GM12878 (cell line): ENCODE data around the gene KIAA1217. TPM values are rescaled to one million over a fixed set of nuclear protein-coding genes. Genes with fewer than 3 reads are reported as not detected.

Experiments used
- ATAC-seq: fragments of 200-7000 bp; cut with Tn5 transposase; 3 replicates; pipeline ENCODE4 v1.9.1; 2020; ENCODE audit warnings: mild to moderate bottlenecking, moderate library complexity
- BruUV-seq: library from RNA; stranded (reverse); fragments of 400-500 nt; replicated peaks from 2 replicates; lab custom pipeline; 2021; lab: Mats Ljungman, UMichigan
- CTCF ChIA-PET: fragments of 300-600 bp; sonication (Branson Sonifier 250); formaldehyde crosslinking; extraction: SDS; loops from one replicate; lab custom pipeline; 2021; ENCODE audit warnings: inconsistent platforms; lab: Yijun Ruan, JAX
- POLR2A ChIA-PET: fragments of 350-600 bp; formaldehyde crosslinking; extraction: SDS; loops from one replicate; lab custom pipeline; 2021; ENCODE audit warnings: inconsistent platforms; lab: Charles Lee
- RAD21 ChIA-PET: fragments of 300-600 bp; sonication (Branson Sonifier 250); formaldehyde crosslinking; loops from one replicate; lab custom pipeline; 2023; ENCODE audit warnings: antibody characterized with exemption; ENCODE audit not compliant: unreplicated experiment; lab: Charles Lee
- SMC1A ChIA-PET: fragments of 300-600 bp; sonication (Branson Sonifier 250); formaldehyde crosslinking; loops from one replicate; lab custom pipeline; 2023; ENCODE audit not compliant: unreplicated experiment, uncharacterized antibody; lab: Charles Lee
- DNase-seq: peaks from one replicate; pipeline ENCODE4 v3.0.0-alpha.2; 2011; ENCODE audit warnings: low read depth, low spot score
- FAIRE-seq: peaks from 3 replicates; lab custom pipeline; 2011; peaks lifted over from hg19 to GRCh38; lab: Jason Lieb, UNC
- H2AFZ ChIP-seq: 2 replicates; pipeline ENCODE4 v1.6.0; 2011; ENCODE audit warnings: low read depth, low read length, control low read depth; ENCODE audit not compliant: control insufficient read depth
- H3K27ac ChIP-seq: 2 replicates; pipeline ENCODE4 v1.5.1; 2011; ENCODE audit warnings: control low read depth; ENCODE audit not compliant: control insufficient read depth, insufficient read depth
- H3K27me3 ChIP-seq, 2 experiments: replicated peaks in 1 of 2; 2 replicates each; pipeline versions ENCODE4 v1.6.0 to v1.6.1; 2011; ENCODE audit warnings: low read length in 1 of 2; ENCODE audit not compliant: control insufficient read depth in 2 of 2, insufficient read depth in 2 of 2
- H3K36me3 ChIP-seq, 2 experiments: 2 replicates each; pipeline ENCODE4 v1.5.1; 2011; ENCODE audit warnings: low read length in 1 of 2; ENCODE audit not compliant: control insufficient read depth in 2 of 2, insufficient read depth in 2 of 2
- H3K4me1 ChIP-seq: 2 replicates; pipeline ENCODE4 v1.6.1; 2011; ENCODE audit warnings: mild to moderate bottlenecking, low read length, moderate library complexity, mixed read lengths; ENCODE audit not compliant: control insufficient read depth, insufficient read depth
- H3K4me2 ChIP-seq: 2 replicates; pipeline ENCODE4 v1.6.0; 2011; ENCODE audit warnings: control low read depth; ENCODE audit not compliant: control insufficient read depth, insufficient read depth
- H3K4me3 ChIP-seq: fragments of 200-600 bp; sonication (generic); 2 replicates; pipeline ENCODE4 v1.5.1; 2016
- H3K79me2 ChIP-seq: 2 replicates; pipeline ENCODE4 v1.6.0; 2011; ENCODE audit warnings: low read length; ENCODE audit not compliant: control insufficient read depth, insufficient read depth
- H3K9ac ChIP-seq: 2 replicates; pipeline ENCODE4 v1.8.0; 2011; ENCODE audit warnings: low read length, control low read depth, mixed read lengths; ENCODE audit not compliant: control insufficient read depth, insufficient read depth
- H3K9me3 ChIP-seq: replicated peaks from 3 replicates; pipeline ENCODE4 v1.5.1; 2011; ENCODE audit warnings: mild to moderate bottlenecking, low read length; ENCODE audit not compliant: control insufficient read depth, insufficient read depth
- H4K20me1 ChIP-seq: 2 replicates; pipeline ENCODE4 v1.6.0; 2011; ENCODE audit not compliant: control insufficient read depth, insufficient read depth
- CBX5 ChIP-seq: sonication (generic); IDR thresholded peaks from 2 replicates; pipeline ENCODE4 v1.6.1; 2016; ENCODE audit warnings: low read depth, moderate library complexity, mild to moderate bottlenecking, inconsistent platforms
- FOXM1 ChIP-seq: IDR thresholded peaks from 2 replicates; pipeline ENCODE4 v1.6.1; 2012; ENCODE audit warnings: low read depth, mild to moderate bottlenecking, inconsistent platforms, low read length, moderate library complexity
- NR2C1 ChIP-seq: fragments of 450-650 bp; IDR thresholded peaks from 2 replicates; pipeline ENCODE4 v1.6.1; 2017; ENCODE audit warnings: antibody characterized with exemption, mild to moderate bottlenecking, moderate library complexity
- PKNOX1 ChIP-seq: fragments of 450-650 bp; IDR thresholded peaks from 2 replicates; pipeline ENCODE4 v1.6.1; 2016; ENCODE audit warnings: mild to moderate bottlenecking
- RBBP5 ChIP-seq: fragments of 200-600 bp; sonication (generic); conservative IDR thresholded peaks from 2 replicates; pipeline ENCODE4 v1.6.1; 2016
- RUNX3 ChIP-seq: IDR thresholded peaks from 2 replicates; pipeline ENCODE4 v1.6.1; 2012; ENCODE audit warnings: low read length, inconsistent platforms
- TCF7 ChIP-seq: IDR thresholded peaks from 2 replicates; pipeline ENCODE4 v1.6.1; 2014; ENCODE audit warnings: antibody characterized with exemption, borderline replicate concordance
- whole genome bisulfite sequencing: methylation state at CpG from one replicate; pipeline ENCODE4 v1.1.6; 2016; ENCODE audit warnings: low lambda C conversion rate; ENCODE audit not compliant: insufficient replicate concordance, insufficient coverage; ENCODE audit errors: missing lambda C conversion rate; 5-methylcytosine and 5-hydroxymethylcytosine counted together
- in situ Hi-C: fragments of 300-500 bp; cut with MboI; formaldehyde crosslinking; loops from 9 replicates; pipeline ENCODE4 v1.14.3; 2018; ENCODE audit warnings: mixed read lengths
- intact Hi-C: fragments of 100-400 bp; cut with micrococcal nuclease; formaldehyde crosslinking; loops from one replicate; pipeline ENCODE4 v1.14.2; 2022; ENCODE audit not compliant: unreplicated experiment
- polyA plus RNA-seq, 11 experiments: library from polyadenylated mRNA; depleted of rRNA in 4 of 11; unstranded in 6 of 11; stranded (reverse) in 5 of 11; fragments of >200 nt; fragmentation: Nextera tagmentation in 4 of 11; fragmentation: Illumina TruSeq in 1 of 11; extraction: Ambion mirVana in 4 of 11; extraction: Trizol in 1 of 11; gene quantifications; 1 replicate in 1 of 11; 2 replicates in 10 of 11; pipeline versions ENCODE4 v1.2.1 to v1.2.3, GENCODE V29; 2011 to 2016; ENCODE audit warnings: inconsistent platforms in 2 of 11, missing spikeins in 2 of 11, low read depth in 1 of 11
- total RNA-seq, 4 experiments: library from RNA; depleted of rRNA in 3 of 4; stranded (reverse); fragments of >200 nt in 3 of 4; fragmentation: Illumina TruSeq in 1 of 4; extraction: Trizol in 1 of 4; gene quantifications; 2 replicates each; pipeline versions ENCODE4 v1.2.1 to v1.2.3, GENCODE V29; 2013 to 2021

The KIAA1217 gene
- total and polyA plus RNA-seq, 10 of the 15 experiments (the other 5 are each of a cell fraction or from before 2014, with no cell fraction given), result 0.57 to 3.8 (median 2.1) TPM

- CTCF ChIA-PET, result no interaction called here
- ATAC-seq, result no peak
- Histone ChIP-seq H3K9me3 (no peaks in the 10 kb centered on the region), H2AFZ (no peak overlapping the region), H3K79me2 (no peaks in the 10 kb centered on the region), H3K9ac (no peak overlapping the region), H3K27ac (no peak overlapping the region), H3K36me3 (no peaks in the 10 kb centered on the region), H3K4me2 (no peak overlapping the region), H3K27me3 (no peaks in the 10 kb centered on the region), H4K20me1 (no peaks in the 10 kb centered on the region), H3K4me1 (no peaks in the 10 kb centered on the region), H3K4me3 (no peak overlapping the region)
- SMC1A ChIA-PET, result no interaction called here
- in situ Hi-C loops, result no loop called here
- DNase-seq, result no peak
- intact Hi-C loops, result no loop called here
- TF ChIP-seq NR2C1, result no peak
- WGBS, result 41% methylated on average over 5 of the region's 5 CpGs
- POLR2A ChIA-PET, result no interaction called here
- BruUV-seq, result no TSS peak
- RAD21 ChIA-PET, result no interaction called here
- no peak for FAIRE-seq
These were observed 37.4 kb downstream of the KIAA1217 start for GRCh38 chr10:24246365-24246764.

GRCh38 chr10:24247841-24248240 is 38.9 kb downstream of the KIAA1217 start:
- CTCF ChIA-PET, result no interaction called here
- ATAC-seq, result no peak
- no peak overlapping the region for H3K4me3 ChIP-seq
- H3K79me2 ChIP-seq, result no peaks in the 10 kb centered on the region
- no peak overlapping the region for H3K9ac ChIP-seq
- no peak overlapping the region for H3K27ac ChIP-seq
- in situ Hi-C loops, result no loop called here
- H3K36me3 ChIP-seq, result no peaks in the 10 kb centered on the region
- no peaks in the 10 kb centered on the region for H3K4me1 ChIP-seq
- POLR2A ChIA-PET, result no interaction called here
- SMC1A ChIA-PET, result interaction anchor here (1.5 to 1.6 kb wide), 2 partner anchors 11 to 14 kb away, joined by 4 to 12 read pairs; no protein-coding TSS in a partner anchor
- no peaks in the 10 kb centered on the region for H4K20me1 ChIP-seq
- intact Hi-C loops, result no loop called here
- BruUV-seq, result no TSS peak
- H2AFZ ChIP-seq, result no peak overlapping the region
- RAD21 ChIA-PET, result no interaction called here
- 7% methylated on average over 1 of the region's 1 CpG for WGBS
- DNase-seq, result no peak
- H3K4me2 ChIP-seq, result no peak overlapping the region
- FAIRE-seq, result no peak
- no peaks in the 10 kb centered on the region for H3K27me3 ChIP-seq
- H3K9me3 ChIP-seq, result no peaks in the 10 kb centered on the region
- TF ChIP-seq CBX5 (no peak), PKNOX1 (no peak), RUNX3 (peak; percentile 47; the same call in 1 of the 2 replicates), RBBP5 (no peak), TCF7 (0 out of 2 replicates have a peak, but pooled peaks have one; percentile 26), FOXM1 (no peak)
- TF ChIP-seq, all 136 proteins: peak for 2
